Measurements from ENCODE around the gene SLC9A4.
"Not testable (repeated sequence)": the region's sequence is repeated elsewhere in the genome, so short reads cannot be mapped to it uniquely, and the experiment has no call there.

Gene SLC9A4

DNA sequence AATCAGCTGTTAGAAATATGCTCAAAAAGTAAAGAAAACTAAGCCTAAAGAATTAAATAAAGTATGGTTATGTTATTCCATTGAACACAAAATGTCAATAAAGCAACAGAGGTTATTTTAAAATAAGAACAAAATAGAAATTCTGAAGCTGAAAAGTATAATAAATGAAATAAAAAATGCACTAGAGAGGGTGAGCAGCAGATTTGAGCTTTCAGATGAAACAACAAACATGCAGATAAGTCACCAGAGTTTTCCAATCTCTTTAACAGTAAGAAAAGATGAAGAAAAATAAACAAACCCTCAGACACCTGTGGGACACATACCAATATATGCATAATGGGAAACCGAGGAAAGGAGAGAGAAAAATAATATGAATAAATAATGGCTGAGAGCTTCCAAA, 76.0 kb downstream of the SLC9A4 start:
- DNase-seq (ENCODE audit: low spot score): no peak

DNA sequence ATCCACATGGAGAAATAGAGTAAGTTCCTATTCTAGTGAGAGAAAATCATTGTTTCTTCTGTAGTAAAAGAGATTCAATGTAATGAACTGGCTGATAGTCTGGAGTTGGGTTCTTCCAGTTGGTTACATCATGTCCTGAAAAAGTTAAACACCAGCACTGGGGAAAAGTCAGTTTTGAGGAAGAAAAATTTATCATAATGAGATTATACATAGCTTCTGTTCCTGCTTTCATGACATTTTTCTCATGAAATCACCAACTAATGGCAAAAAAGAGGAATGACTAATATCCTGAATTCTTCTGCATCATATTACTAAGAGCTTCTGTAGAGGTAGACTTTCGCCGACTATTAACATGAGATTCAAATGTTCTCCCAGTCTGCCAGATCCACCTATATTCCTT, 77.1 kb downstream of the SLC9A4 start:
- no peak for DNase-seq (ENCODE audit: low spot score)

DNA sequence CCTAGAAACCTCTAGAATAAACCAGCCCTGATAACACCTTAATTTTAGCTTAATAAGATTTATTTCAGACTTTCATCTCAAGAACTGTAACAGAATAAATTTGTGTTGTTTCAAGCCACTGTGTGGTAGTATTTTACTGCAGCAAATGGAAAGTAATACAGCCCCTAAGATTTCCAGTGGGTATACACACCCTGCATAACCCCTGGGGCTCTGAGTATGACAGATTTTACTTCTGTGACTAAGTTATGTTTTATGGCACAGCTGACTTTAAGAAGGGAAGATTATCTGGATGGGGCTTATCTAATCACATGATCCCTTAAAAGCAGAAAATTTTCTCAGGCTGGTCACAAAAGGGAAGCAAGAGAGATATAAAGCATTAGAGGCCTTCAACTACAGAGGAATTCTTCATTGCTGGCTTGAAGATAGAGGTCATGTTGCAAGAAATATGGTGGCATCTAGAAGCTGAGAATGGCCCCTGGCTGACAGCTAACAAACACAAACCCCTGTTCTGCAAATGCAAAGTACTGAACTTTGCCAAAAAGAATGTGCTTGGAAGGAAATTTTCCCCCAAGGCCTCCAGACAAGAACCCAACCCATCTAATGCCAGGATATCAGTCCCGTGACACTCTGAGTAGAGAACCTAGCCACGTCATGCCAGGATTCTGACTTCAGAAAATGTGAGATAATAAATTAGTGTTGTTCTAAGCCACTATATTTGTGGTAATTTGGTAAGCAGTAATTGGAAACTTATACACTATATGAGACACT, 78.5 kb downstream of the SLC9A4 start:
- no peak for DNase-seq (ENCODE audit: low spot score)

DNA sequence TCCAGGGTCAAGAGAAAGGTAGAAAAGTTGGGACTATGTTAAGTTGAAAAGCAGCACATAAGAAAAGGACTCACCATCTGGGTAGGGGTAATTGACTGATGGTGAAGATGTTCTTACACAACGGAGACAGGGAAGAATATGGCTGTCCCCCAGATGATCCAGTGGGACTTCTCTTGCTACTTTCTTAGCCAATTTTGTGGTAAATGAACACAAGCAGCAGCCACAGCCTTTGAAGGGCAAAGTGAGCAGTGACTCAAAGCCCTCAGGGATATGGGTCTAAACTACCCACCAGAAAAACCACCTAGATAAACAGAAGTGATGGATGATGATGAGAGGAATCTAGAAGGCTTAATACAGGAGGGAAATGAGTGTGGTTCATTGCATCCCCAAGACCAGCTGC, 80.6 kb downstream of the SLC9A4 start:
- no peak for DNase-seq (ENCODE audit: low spot score)

DNA sequence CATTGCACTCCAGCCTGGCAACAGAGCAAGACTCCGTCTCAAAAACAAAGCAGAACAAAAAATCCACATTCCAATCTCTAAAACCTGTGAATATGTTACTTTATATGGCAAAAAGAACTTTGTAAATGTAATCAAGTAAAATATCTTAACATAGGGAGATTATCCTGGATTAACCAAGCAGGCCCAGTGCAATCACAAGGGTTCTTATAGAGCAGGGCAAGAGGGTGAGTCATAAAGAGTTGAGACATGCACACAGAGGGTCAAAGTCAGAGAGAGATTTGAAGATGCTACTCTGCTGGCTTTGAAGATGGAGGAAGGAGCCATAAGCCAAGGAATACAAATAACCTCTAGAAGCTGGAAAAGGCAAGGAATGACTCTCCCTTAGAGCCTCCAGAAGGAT, 85.4 kb downstream of the SLC9A4 start:
- DNase-seq (ENCODE audit: low spot score): no peak

DNA sequence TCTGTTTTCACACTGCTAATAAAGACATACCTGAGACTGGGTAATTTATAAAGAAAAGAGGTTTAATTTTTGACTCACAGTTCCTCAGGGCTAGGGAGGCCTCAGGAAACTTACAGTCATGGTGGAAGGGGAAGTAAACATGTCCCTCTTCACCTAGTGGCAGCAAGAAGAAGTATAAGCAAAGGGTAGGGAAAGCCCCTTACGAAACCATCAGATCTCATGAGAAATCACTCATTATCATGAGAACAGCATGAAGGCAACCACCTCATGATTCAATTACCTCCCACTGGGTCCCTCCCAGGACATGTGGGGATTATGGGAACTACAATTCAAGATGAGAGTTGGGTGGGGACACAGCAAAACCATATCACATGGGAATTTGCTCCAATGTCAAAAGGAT, 89.5 kb downstream of the SLC9A4 start:
- not testable (repeated sequence) for DNase-seq (ENCODE audit: low spot score)

DNA sequence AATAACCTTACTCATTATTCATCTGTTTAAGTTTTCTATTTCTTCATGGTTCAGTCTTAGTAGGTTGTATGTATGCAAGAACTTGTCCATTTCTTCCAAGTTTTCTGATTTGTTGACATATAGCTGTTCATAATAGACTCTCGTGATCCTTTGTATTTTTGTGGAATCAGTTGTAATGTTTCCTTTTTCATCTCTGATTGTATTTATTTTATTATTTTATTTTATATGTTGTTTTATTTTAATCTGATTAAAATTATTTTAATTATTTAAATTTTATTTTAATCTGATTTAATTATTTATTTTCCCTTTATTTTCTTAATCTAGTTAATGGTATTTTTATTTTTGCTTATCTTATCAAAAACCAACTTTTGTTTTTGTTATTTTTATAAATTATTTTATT, 102.9 kb downstream of the SLC9A4 start:
- no peak for DNase-seq (ENCODE audit: low spot score)

DNA sequence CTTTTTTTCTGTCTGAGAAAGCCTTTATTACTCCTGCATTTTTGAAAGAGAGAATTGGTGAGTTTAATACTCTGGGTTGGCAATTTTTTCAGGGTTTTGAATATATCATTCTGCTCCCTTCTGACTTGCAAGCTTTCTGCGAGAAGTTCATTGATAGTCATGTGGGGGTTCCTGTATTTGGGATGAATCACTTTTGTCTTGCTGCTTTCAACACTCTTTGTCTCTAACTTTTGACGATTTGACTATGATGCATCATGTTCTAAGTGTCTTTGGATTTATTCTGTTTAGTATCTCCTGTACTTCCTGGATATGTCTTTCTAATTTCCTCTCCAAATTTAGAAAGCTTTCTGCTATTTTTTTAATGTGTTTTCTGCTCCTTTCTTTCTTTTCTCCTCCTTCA, 105.3 kb downstream of the SLC9A4 start:
- no peak for DNase-seq (ENCODE audit: low spot score)

DNA sequence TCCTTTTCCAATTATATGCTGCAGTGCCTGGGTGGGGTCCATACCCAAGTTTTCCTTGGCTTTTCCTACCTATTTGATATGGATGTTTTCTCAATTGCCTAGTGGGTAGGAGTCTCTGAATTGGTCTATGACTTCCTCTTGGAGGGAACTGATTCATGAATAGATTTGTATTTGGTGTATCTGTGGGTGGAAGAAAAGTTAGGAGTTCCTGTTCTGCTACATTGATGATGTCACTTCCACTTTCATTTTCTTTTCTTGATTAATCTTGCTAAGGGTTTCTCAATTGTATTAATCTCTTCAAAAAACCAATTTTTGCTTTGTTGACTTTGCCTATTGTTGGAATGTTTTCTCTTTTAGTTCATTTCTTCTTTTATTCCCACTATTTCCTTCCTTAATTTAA, 108.9 kb downstream of the SLC9A4 start:
- DNase-seq (ENCODE audit: low spot score): no peak

DNA sequence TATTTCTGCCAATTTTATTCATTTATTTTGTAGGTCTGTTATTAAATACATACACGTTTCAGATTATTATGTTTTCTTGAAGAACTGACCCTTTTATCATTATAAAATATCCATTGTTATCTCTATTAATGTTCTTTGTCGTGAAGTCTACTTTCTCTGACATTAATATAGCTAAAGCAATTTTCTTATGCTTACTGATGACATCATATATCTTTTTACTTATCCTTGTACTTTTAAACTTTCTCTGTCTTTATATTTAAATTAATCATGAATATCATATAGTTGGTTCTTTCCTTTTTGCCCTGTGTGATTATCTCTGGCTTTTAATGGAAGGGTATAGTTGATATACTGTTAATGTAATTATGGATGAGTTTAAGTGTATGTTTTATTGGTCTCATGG, 109.8 kb downstream of the SLC9A4 start:
- DNase-seq (ENCODE audit: low spot score): no peak
